Panc1 (cell line): ENCODE results near the gene ADNP. TPM values are rescaled to one million over a fixed set of nuclear protein-coding genes. Genes with fewer than 3 reads are reported as not detected.

ENCODE experiments used
- ATAC-seq: fragments of 200-7000 bp; cut with Tn5 transposase; 2 replicates; pipeline ENCODE4 v1.9.1; 2020; ENCODE audit warnings: mild to moderate bottlenecking, moderate library complexity
- BruUV-seq: library from RNA; stranded (reverse); fragments of 400-500 nt; replicated peaks from 2 replicates; lab custom pipeline; 2021; lab: Mats Ljungman, UMichigan
- CTCF ChIA-PET: fragments of 300-600 bp; sonication (Branson Sonifier 250); formaldehyde crosslinking; loops from one replicate; lab custom pipeline; 2022; ENCODE audit warnings: antibody characterized with exemption; lab: Charles Lee
- POLR2A ChIA-PET: fragments of 300-600 bp; sonication (Branson Sonifier 250); formaldehyde crosslinking; loops from one replicate; lab custom pipeline; 2022; ENCODE audit warnings: antibody characterized with exemption; lab: Charles Lee
- DNase-seq: peaks from one replicate; pipeline ENCODE4 v3.0.0-alpha.2; 2010; ENCODE audit warnings: low read depth, low spot score
- H3K27ac ChIP-seq: 2 replicates; pipeline ENCODE4 v1.5.1; 2011; ENCODE audit warnings: mild to moderate bottlenecking, low read length, inconsistent platforms
- H3K27me3 ChIP-seq: fragments of 200-500 bp; sonication (Bioruptor generic); 2 replicates; pipeline ENCODE4 v1.6.0; 2014; ENCODE audit warnings: low read length, inconsistent platforms; ENCODE audit not compliant: control insufficient read depth, insufficient read depth
- H3K36me3 ChIP-seq: fragments of 200-500 bp; sonication (Bioruptor generic); 2 replicates; pipeline ENCODE4 v1.5.1; 2014; ENCODE audit warnings: inconsistent platforms, mild to moderate bottlenecking, low read length, moderate library complexity; ENCODE audit not compliant: control insufficient read depth, insufficient read depth
- H3K4me1 ChIP-seq: 2 replicates; pipeline ENCODE4 v1.5.1; 2011; ENCODE audit warnings: inconsistent platforms, mild to moderate bottlenecking, low read length, moderate library complexity; ENCODE audit not compliant: control insufficient read depth, insufficient read depth
- H3K4me3 ChIP-seq, 2 experiments: 2 replicates each; pipeline ENCODE4 v1.5.1; 2011 to 2012; ENCODE audit warnings: low read depth in 2 of 2, low read length in 2 of 2, mild to moderate bottlenecking in 2 of 2, inconsistent platforms in 1 of 2, moderate library complexity in 1 of 2
- H3K9me3 ChIP-seq: fragments of 200-500 bp; sonication (Bioruptor generic); 2 replicates; pipeline ENCODE4 v1.5.1; 2014; ENCODE audit warnings: low read depth, mild to moderate bottlenecking, inconsistent platforms, low read length, moderate library complexity; ENCODE audit not compliant: control insufficient read depth, insufficient read depth
- POLR2AphosphoS5 ChIP-seq: IDR thresholded peaks from 2 replicates; pipeline ENCODE4 v1.6.1; 2012; ENCODE audit warnings: mild to moderate bottlenecking, low read depth, low read length, moderate library complexity
- SIN3A ChIP-seq: IDR thresholded peaks from 2 replicates; pipeline ENCODE4 v1.6.1; 2012; ENCODE audit warnings: low read depth, mild to moderate bottlenecking, low read length, moderate library complexity, borderline replicate concordance; ENCODE audit not compliant: insufficient read depth
- TCF7L2 ChIP-seq: IDR thresholded peaks from 2 replicates; pipeline ENCODE4 v1.6.1; 2011; ENCODE audit warnings: mild to moderate bottlenecking, low read depth, low read length, inconsistent platforms
- in situ Hi-C: cut with HindIII; loops from 2 replicates; pipeline ENCODE4 v1.10.0; 2016; ENCODE audit warnings: low sequenced_read_pairs, low pct_unique_long_range_greater_than_20kb
- intact Hi-C: fragments of 100-400 bp; cut with micrococcal nuclease; formaldehyde crosslinking; loops from one replicate; pipeline ENCODE4 v1.10.0; 2022; ENCODE audit not compliant: unreplicated experiment
- total RNA-seq: library from RNA; stranded (reverse); gene quantifications from one replicate; pipeline ENCODE4 v1.2.1, GENCODE V29; 2021; ENCODE audit not compliant: unreplicated experiment
- TF ChIP-seq, protein P1 (sequence below): fragments of 450-650 bp; IDR thresholded peaks from 2 replicates; pipeline ENCODE4 v1.5.1; 2017; ENCODE audit warnings: mild to moderate bottlenecking
- TF ChIP-seq, protein P2 (sequence below), 2 experiments: IDR thresholded peaks; 2 replicates each; pipeline ENCODE4 v1.6.1; 2011 to 2012; ENCODE audit warnings: low read depth in 2 of 2, control low read depth in 1 of 2, low read length in 1 of 2, mild to moderate bottlenecking in 1 of 2, moderate library complexity in 1 of 2; ENCODE audit not compliant: insufficient read depth in 1 of 2

The ADNP gene
- total RNA-seq, 1 experiment from 2014 or later = 65.1 TPM

DNA sequence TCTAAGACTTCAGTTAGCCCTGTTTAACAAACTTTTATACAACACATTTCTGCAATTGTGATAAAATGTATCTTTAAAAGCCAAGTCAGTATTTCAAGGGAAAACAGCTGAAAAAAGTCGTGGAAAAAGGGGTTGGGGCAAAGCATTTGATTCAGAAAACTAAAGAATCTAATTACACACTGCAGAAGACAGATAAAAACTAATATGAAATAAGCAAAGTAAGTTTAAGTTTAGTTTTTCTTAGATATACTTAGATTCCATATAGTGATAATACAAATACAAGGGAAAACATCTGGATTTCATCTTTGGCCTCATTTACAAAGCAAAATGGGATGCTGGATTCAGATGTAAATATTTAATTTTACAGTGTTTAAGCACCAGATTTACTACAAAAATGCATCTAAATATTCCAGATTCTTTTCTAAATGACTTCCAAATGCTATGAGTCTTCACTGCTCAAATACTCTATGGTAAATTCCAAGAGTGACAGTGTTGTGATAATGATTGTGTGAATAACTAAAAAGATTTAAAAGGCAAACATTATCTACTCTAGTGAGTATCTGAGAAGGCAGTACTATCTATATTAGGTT lies 1.5 kb upstream of the ADNP start:
- TF ChIP-seq, protein P1, sequence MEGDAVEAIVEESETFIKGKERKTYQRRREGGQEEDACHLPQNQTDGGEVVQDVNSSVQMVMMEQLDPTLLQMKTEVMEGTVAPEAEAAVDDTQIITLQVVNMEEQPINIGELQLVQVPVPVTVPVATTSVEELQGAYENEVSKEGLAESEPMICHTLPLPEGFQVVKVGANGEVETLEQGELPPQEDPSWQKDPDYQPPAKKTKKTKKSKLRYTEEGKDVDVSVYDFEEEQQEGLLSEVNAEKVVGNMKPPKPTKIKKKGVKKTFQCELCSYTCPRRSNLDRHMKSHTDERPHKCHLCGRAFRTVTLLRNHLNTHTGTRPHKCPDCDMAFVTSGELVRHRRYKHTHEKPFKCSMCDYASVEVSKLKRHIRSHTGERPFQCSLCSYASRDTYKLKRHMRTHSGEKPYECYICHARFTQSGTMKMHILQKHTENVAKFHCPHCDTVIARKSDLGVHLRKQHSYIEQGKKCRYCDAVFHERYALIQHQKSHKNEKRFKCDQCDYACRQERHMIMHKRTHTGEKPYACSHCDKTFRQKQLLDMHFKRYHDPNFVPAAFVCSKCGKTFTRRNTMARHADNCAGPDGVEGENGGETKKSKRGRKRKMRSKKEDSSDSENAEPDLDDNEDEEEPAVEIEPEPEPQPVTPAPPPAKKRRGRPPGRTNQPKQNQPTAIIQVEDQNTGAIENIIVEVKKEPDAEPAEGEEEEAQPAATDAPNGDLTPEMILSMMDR = no peak
- TF ChIP-seq TCF7L2 = no peak
- TF ChIP-seq, protein P2, sequence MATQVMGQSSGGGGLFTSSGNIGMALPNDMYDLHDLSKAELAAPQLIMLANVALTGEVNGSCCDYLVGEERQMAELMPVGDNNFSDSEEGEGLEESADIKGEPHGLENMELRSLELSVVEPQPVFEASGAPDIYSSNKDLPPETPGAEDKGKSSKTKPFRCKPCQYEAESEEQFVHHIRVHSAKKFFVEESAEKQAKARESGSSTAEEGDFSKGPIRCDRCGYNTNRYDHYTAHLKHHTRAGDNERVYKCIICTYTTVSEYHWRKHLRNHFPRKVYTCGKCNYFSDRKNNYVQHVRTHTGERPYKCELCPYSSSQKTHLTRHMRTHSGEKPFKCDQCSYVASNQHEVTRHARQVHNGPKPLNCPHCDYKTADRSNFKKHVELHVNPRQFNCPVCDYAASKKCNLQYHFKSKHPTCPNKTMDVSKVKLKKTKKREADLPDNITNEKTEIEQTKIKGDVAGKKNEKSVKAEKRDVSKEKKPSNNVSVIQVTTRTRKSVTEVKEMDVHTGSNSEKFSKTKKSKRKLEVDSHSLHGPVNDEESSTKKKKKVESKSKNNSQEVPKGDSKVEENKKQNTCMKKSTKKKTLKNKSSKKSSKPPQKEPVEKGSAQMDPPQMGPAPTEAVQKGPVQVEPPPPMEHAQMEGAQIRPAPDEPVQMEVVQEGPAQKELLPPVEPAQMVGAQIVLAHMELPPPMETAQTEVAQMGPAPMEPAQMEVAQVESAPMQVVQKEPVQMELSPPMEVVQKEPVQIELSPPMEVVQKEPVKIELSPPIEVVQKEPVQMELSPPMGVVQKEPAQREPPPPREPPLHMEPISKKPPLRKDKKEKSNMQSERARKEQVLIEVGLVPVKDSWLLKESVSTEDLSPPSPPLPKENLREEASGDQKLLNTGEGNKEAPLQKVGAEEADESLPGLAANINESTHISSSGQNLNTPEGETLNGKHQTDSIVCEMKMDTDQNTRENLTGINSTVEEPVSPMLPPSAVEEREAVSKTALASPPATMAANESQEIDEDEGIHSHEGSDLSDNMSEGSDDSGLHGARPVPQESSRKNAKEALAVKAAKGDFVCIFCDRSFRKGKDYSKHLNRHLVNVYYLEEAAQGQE (IDR thresholded peaks at IDR 0.05; ENCODE audit: insufficient read depth in 1 of 2, low read depth in 2 of 2, low read length in 1 of 2) = no peak
- TF ChIP-seq POLR2AphosphoS5 = no peak
- TF ChIP-seq SIN3A = no peak
- DNase-seq (no peak), ATAC-seq (no peak)
- Histone ChIP-seq H3K4me1 (peaks cover 22% of the 10 kb centered on the region), H3K4me3 (no peak overlapping the region), H3K9me3 (no peaks in the 10 kb centered on the region), H3K27ac (peak overlapping the region; percentile 95), H3K27me3 (no peaks in the 10 kb centered on the region), H3K36me3 (peaks cover 48% of the 10 kb centered on the region)
- intact Hi-C loops = loop anchor here (5.0 kb wide), 1 partner anchor 140 kb away; no protein-coding TSS in a partner anchor
- ChIA-PET POLR2A (interaction anchor here (0.6 to 0.8 kb wide), 3 partner anchors 25 to 183 kb away, joined by 3 to 6 read pairs (median 3); partner anchors contain the start of gene DPM1), CTCF (interaction anchor here (0.7 to 1.1 kb wide), 3 partner anchors 13 to 140 kb away, joined by 3 to 5 read pairs (median 5); no protein-coding TSS in a partner anchor)
- in situ Hi-C loops = no loop called here
- no TSS peak for BruUV-seq

DNA sequence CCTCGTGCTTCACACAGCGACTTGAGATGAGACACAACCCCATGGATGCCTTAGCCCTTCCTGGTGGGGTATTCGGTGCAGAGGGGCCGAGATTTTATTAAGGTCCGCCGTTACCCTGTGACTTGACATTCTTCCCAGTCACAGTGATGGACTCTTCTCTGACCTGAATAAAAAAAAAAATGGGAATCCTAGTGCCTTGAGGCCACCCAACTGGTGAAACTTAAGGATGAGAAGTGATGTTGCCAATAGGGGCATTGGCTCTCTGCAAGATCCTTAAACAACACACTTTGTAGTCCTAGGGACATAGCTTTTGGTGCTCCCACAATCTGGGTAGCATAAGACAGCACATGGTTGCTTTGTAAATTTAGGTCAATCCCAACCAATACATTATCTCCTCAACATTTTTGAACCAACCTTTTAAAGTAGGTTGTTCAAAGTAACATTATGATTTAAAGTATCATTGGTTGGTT lies 814 bp upstream of the ADNP start:
- in situ Hi-C loops (no loop called here), intact Hi-C loops (loop anchor here (5.0 kb wide), 1 partner anchor 140 kb away; no protein-coding TSS in a partner anchor)
- BruUV-seq = no TSS peak
- ATAC-seq (no peak), DNase-seq (no peak)
- Histone ChIP-seq H3K27me3 (no peaks in the 10 kb centered on the region), H3K4me3 (peak overlapping the region; percentile 1 to 59; a peak in 3 of 4 replicates), H3K9me3 (no peaks in the 10 kb centered on the region), H3K27ac (peak overlapping the region; percentile 95), H3K4me1 (peaks cover 22% of the 10 kb centered on the region), H3K36me3 (peaks cover 53% of the 10 kb centered on the region)
- ChIA-PET CTCF (interaction anchor here (0.7 to 1.1 kb wide), 2 partner anchors 46 to 139 kb away, joined by 3 to 5 read pairs; no protein-coding TSS in a partner anchor), POLR2A (interaction anchor here (0.5 to 0.7 kb wide), 3 partner anchors 21 to 343 kb away, joined by 3 read pairs; no protein-coding TSS in a partner anchor)
- TF ChIP-seq SIN3A (no peak), TCF7L2 (no peak), POLR2AphosphoS5 (no peak)
- TF ChIP-seq, protein P2 (IDR thresholded peaks at IDR 0.05; ENCODE audit: insufficient read depth in 1 of 2, low read depth in 2 of 2, low read length in 1 of 2) = no peak
- TF ChIP-seq, protein P1 = no peak
